Activated naive CD4-positive, alpha-beta T cell treated with anti-CD3 and anti-CD28 coated beads for 36 hours (primary cell): ENCODE data around the gene VEZT. TPM values are rescaled to one million over a fixed set of nuclear protein-coding genes. Genes with fewer than 3 reads are reported as not detected.
"Not testable (repeated sequence)": the region's sequence is repeated elsewhere in the genome, so short reads cannot be mapped to it uniquely, and the experiment has no call there.

ENCODE experiments used
- CTCF ChIA-PET: fragments of 350-600 bp; sonication (Branson Sonifier 250); formaldehyde crosslinking; loops from one replicate; lab custom pipeline; 2021; ENCODE audit warnings: antibody characterized with exemption; lab: Charles Lee
- DNase-seq: peaks from one replicate; pipeline ENCODE4 v3.0.0-alpha.2; 2020
- H3K27ac Mint-ChIP-seq: one replicate; pipeline ENCODE4 v1.8.0; 2021; ENCODE audit warnings: mild to moderate bottlenecking, mixed read lengths
- H3K27me3 Mint-ChIP-seq: one replicate; pipeline ENCODE4 v1.8.0; 2021; ENCODE audit warnings: low read depth, mixed read lengths
- H3K36me3 Mint-ChIP-seq: one replicate; pipeline ENCODE4 v1.8.0; 2021; ENCODE audit warnings: low read depth, mixed read lengths
- H3K4me1 Mint-ChIP-seq: one replicate; pipeline ENCODE4 v1.8.0; 2021; ENCODE audit warnings: low read depth, mixed read lengths
- H3K4me3 Mint-ChIP-seq: one replicate; pipeline ENCODE4 v1.8.0; 2021; ENCODE audit warnings: mild to moderate bottlenecking, moderate library complexity, mixed read lengths
- H3K9me3 Mint-ChIP-seq: one replicate; pipeline ENCODE4 v1.8.0; 2021; ENCODE audit warnings: mixed read lengths
- intact Hi-C: fragments of 100-400 bp; cut with micrococcal nuclease; formaldehyde crosslinking; loops from one replicate; pipeline ENCODE4 v1.15.1; 2023
- total RNA-seq, 2 experiments: library from RNA; stranded (reverse); gene quantifications; one replicate each; pipeline ENCODE4 v1.2.3, GENCODE V29; 2021

Gene VEZT
- total RNA-seq, 2 experiments from 2014 or later, result 41.3 to 42.5 TPM

- intact Hi-C loops, DNase-seq, H3K9me3 Mint-ChIP-seq, CTCF ChIA-PET, H3K27me3 Mint-ChIP-seq, H3K4me3 Mint-ChIP-seq, H3K27ac Mint-ChIP-seq: not testable (repeated sequence)
- Mint-ChIP-seq H3K4me1 (peaks cover 25% of the 10 kb centered on the region), H3K36me3 (peaks cover 14% of the 10 kb centered on the region)
Measured at GRCh38 chr12:95234187-95234586, 16.6 kb downstream of the VEZT start.

- H3K27me3 Mint-ChIP-seq, H3K4me3 Mint-ChIP-seq, H3K9me3 Mint-ChIP-seq, intact Hi-C loops, DNase-seq, CTCF ChIA-PET, H3K27ac Mint-ChIP-seq: not testable (repeated sequence)
- Mint-ChIP-seq H3K36me3 (peaks cover 14% of the 10 kb centered on the region), H3K4me1 (peaks cover 27% of the 10 kb centered on the region)
Measured at GRCh38 chr12:95235621-95236020, 18.0 kb downstream of the VEZT start.

GRCh38 chr12:95237315-95237714 is 19.7 kb downstream of the VEZT start:
- Mint-ChIP-seq H3K4me1 (peaks cover 25% of the 10 kb centered on the region), H3K9me3 (no peaks in the 10 kb centered on the region), H3K27me3 (no peaks in the 10 kb centered on the region), H3K27ac (no peak overlapping the region), H3K4me3 (no peak overlapping the region), H3K36me3 (peaks cover 21% of the 10 kb centered on the region)
- DNase-seq, result no peak
- CTCF ChIA-PET, result no interaction called here
- intact Hi-C loops, result no loop called here

- no peak for DNase-seq
- Mint-ChIP-seq H3K27me3 (no peaks in the 10 kb centered on the region), H3K4me1 (peaks cover 23% of the 10 kb centered on the region), H3K9me3 (no peaks in the 10 kb centered on the region), H3K36me3 (peaks cover 22% of the 10 kb centered on the region), H3K4me3 (no peak overlapping the region), H3K27ac (no peak overlapping the region)
- intact Hi-C loops, result no loop called here
- CTCF ChIA-PET, result no interaction called here
Measured at GRCh38 chr12:95238150-95238549, 20.5 kb downstream of the VEZT start.

- Mint-ChIP-seq H3K27me3 (no peaks in the 10 kb centered on the region), H3K36me3 (peaks cover 27% of the 10 kb centered on the region), H3K4me3 (no peak overlapping the region), H3K9me3 (no peaks in the 10 kb centered on the region), H3K4me1 (peaks cover 23% of the 10 kb centered on the region), H3K27ac (no peak overlapping the region)
- DNase-seq, result no peak
- intact Hi-C loops, result no loop called here
- CTCF ChIA-PET, result interaction anchor here (0.7 kb wide), 1 partner anchor 71 kb away, joined by 3 read pairs; no protein-coding TSS in a partner anchor
Measured at GRCh38 chr12:95239216-95239615, 21.6 kb downstream of the VEZT start.

- H3K4me3 Mint-ChIP-seq, H3K9me3 Mint-ChIP-seq, H3K27me3 Mint-ChIP-seq, CTCF ChIA-PET, DNase-seq, H3K27ac Mint-ChIP-seq, intact Hi-C loops: not testable (repeated sequence)
- H3K4me1 Mint-ChIP-seq, result peaks cover 21% of the 10 kb centered on the region
- peaks cover 25% of the 10 kb centered on the region for H3K36me3 Mint-ChIP-seq
Measured at GRCh38 chr12:95239835-95240234, 22.2 kb downstream of the VEZT start.

GRCh38 chr12:95240556-95240955 is 22.9 kb downstream of the VEZT start:
- H3K36me3 Mint-ChIP-seq, result peaks cover 25% of the 10 kb centered on the region
- H3K4me3 Mint-ChIP-seq, result no peak overlapping the region
- intact Hi-C loops, result no loop called here
- no peak overlapping the region for H3K27ac Mint-ChIP-seq
- H3K27me3 Mint-ChIP-seq, result no peaks in the 10 kb centered on the region
- CTCF ChIA-PET, result interaction anchor here (0.7 kb wide), 1 partner anchor 238 kb away, joined by 4 read pairs; no protein-coding TSS in a partner anchor
- DNase-seq, result no peak
- peaks cover 21% of the 10 kb centered on the region for H3K4me1 Mint-ChIP-seq
- no peaks in the 10 kb centered on the region for H3K9me3 Mint-ChIP-seq

GRCh38 chr12:95241138-95241537 is 23.5 kb downstream of the VEZT start:
- H3K9me3 Mint-ChIP-seq, CTCF ChIA-PET, H3K4me3 Mint-ChIP-seq, H3K27ac Mint-ChIP-seq, intact Hi-C loops, H3K27me3 Mint-ChIP-seq, DNase-seq: not testable (repeated sequence)
- H3K36me3 Mint-ChIP-seq, result peaks cover 21% of the 10 kb centered on the region
- H3K4me1 Mint-ChIP-seq, result peaks cover 25% of the 10 kb centered on the region

- H3K4me3 Mint-ChIP-seq, result no peak overlapping the region
- peaks cover 27% of the 10 kb centered on the region for H3K4me1 Mint-ChIP-seq
- intact Hi-C loops, result no loop called here
- CTCF ChIA-PET, result no interaction called here
- H3K27me3 Mint-ChIP-seq, result no peaks in the 10 kb centered on the region
- H3K27ac Mint-ChIP-seq, result no peak overlapping the region
- no peaks in the 10 kb centered on the region for H3K9me3 Mint-ChIP-seq
- peaks cover 18% of the 10 kb centered on the region for H3K36me3 Mint-ChIP-seq
- no peak for DNase-seq
Measured at GRCh38 chr12:95241761-95242506, 24.3 kb downstream of the VEZT start.

GRCh38 chr12:95243497-95244183 is 26.0 kb downstream of the VEZT start:
- no peak overlapping the region for H3K4me3 Mint-ChIP-seq
- no peak for DNase-seq
- no peak overlapping the region for H3K27ac Mint-ChIP-seq
- intact Hi-C loops, result no loop called here
- H3K36me3 Mint-ChIP-seq, result peaks cover 15% of the 10 kb centered on the region
- CTCF ChIA-PET, result interaction anchor here (0.7 kb wide), 1 partner anchor 253 kb away, joined by 4 read pairs; no protein-coding TSS in a partner anchor
- peaks cover 21% of the 10 kb centered on the region for H3K4me1 Mint-ChIP-seq
- no peaks in the 10 kb centered on the region for H3K27me3 Mint-ChIP-seq
- H3K9me3 Mint-ChIP-seq, result no peaks in the 10 kb centered on the region

- Mint-ChIP-seq H3K9me3 (no peaks in the 10 kb centered on the region), H3K27me3 (no peaks in the 10 kb centered on the region), H3K27ac (no peak overlapping the region), H3K36me3 (peaks cover 15% of the 10 kb centered on the region), H3K4me3 (no peak overlapping the region), H3K4me1 (peaks cover 18% of the 10 kb centered on the region)
- intact Hi-C loops, result no loop called here
- CTCF ChIA-PET, result no interaction called here
- no peak for DNase-seq
Measured at GRCh38 chr12:95244350-95244749, 26.7 kb downstream of the VEZT start.

- Mint-ChIP-seq H3K4me3 (no peak overlapping the region), H3K27ac (no peak overlapping the region), H3K4me1 (peaks cover 11% of the 10 kb centered on the region), H3K9me3 (no peaks in the 10 kb centered on the region), H3K36me3 (peaks cover 12% of the 10 kb centered on the region), H3K27me3 (no peaks in the 10 kb centered on the region)
- intact Hi-C loops, result no loop called here
- no peak for DNase-seq
- CTCF ChIA-PET, result interaction anchor here (0.7 kb wide), 1 partner anchor 131 kb away, joined by 4 read pairs; no protein-coding TSS in a partner anchor
Measured at GRCh38 chr12:95248095-95248494, 30.5 kb downstream of the VEZT start.
